H9 (cell line): ENCODE data around the gene TAPBPL. TPM values are rescaled to one million over a fixed set of nuclear protein-coding genes. Genes with fewer than 3 reads are reported as not detected.

Experiments
- DNase-seq: peaks from one replicate; pipeline ENCODE4 v3.0.0-alpha.2; 2017
- H2AFZ ChIP-seq: one replicate; pipeline ENCODE4 v1.6.1; 2013; ENCODE audit warnings: mild to moderate bottlenecking, low read length, control low read depth, moderate library complexity
- H2AK5ac ChIP-seq: 2 replicates; pipeline ENCODE4 v1.6.1; 2013; ENCODE audit warnings: low read length, control low read depth, mixed read lengths; ENCODE audit not compliant: insufficient read length
- H2BK120ac ChIP-seq: one replicate; pipeline ENCODE4 v1.6.1; 2013; ENCODE audit warnings: low read depth, mild to moderate bottlenecking, low read length, control low read depth, inconsistent platforms; ENCODE audit not compliant: poor library complexity, severe bottlenecking
- H2BK12ac ChIP-seq: 2 replicates; pipeline ENCODE4 v1.6.1; 2013; ENCODE audit warnings: low read length, control low read depth, mixed read lengths, low read depth; ENCODE audit not compliant: insufficient read length
- H2BK15ac ChIP-seq: 2 replicates; pipeline ENCODE4 v1.6.1; 2013; ENCODE audit warnings: low read depth, low read length, control low read depth
- H2BK20ac ChIP-seq: one replicate; pipeline ENCODE4 v1.6.1; 2013; ENCODE audit warnings: low read depth, mild to moderate bottlenecking, low read length, control low read depth, inconsistent platforms; ENCODE audit not compliant: poor library complexity, severe bottlenecking
- H2BK5ac ChIP-seq: 2 replicates; pipeline ENCODE4 v1.6.1; 2013; ENCODE audit warnings: low read length, control low read depth, mixed read lengths; ENCODE audit not compliant: insufficient read length
- H3K14ac ChIP-seq: 2 replicates; pipeline ENCODE4 v1.6.1; 2013; ENCODE audit warnings: low read length, control low read depth; ENCODE audit not compliant: insufficient read depth
- H3K18ac ChIP-seq: 2 replicates; pipeline ENCODE4 v1.6.1; 2013; ENCODE audit warnings: low read depth, mild to moderate bottlenecking, mixed read lengths, low read length, control low read depth; ENCODE audit not compliant: insufficient read length
- H3K23ac ChIP-seq: 2 replicates; pipeline ENCODE4 v1.6.1; 2013; ENCODE audit warnings: low read length, control low read depth, mixed read lengths, low read depth; ENCODE audit not compliant: insufficient read length
- H3K23me2 ChIP-seq: 2 replicates; pipeline ENCODE4 v1.6.1; 2013; ENCODE audit warnings: low read depth, mild to moderate bottlenecking, mixed read lengths, low read length, control low read depth; ENCODE audit not compliant: insufficient read length, poor library complexity, severe bottlenecking
- H3K27ac ChIP-seq: 2 replicates; pipeline ENCODE4 v1.5.1; 2013; ENCODE audit warnings: low read length, control low read depth, mixed read lengths, low read depth; ENCODE audit not compliant: insufficient read length
- H3K27me3 ChIP-seq: 2 replicates; pipeline ENCODE4 v1.6.1; 2013; ENCODE audit warnings: low read length, control low read depth, inconsistent platforms; ENCODE audit not compliant: insufficient read depth
- H3K4ac ChIP-seq: 2 replicates; pipeline ENCODE4 v1.6.1; 2013; ENCODE audit warnings: low read depth, mild to moderate bottlenecking, control low read depth, inconsistent platforms, low read length, moderate library complexity
- H3K4me1 ChIP-seq: 2 replicates; pipeline ENCODE4 v1.6.1; 2013; ENCODE audit warnings: low read length, control low read depth, inconsistent platforms; ENCODE audit not compliant: insufficient read depth
- H3K4me2 ChIP-seq: 2 replicates; pipeline ENCODE4 v1.6.1; 2013; ENCODE audit warnings: low read length, control low read depth, mixed read lengths; ENCODE audit not compliant: insufficient read length, insufficient read depth
- H3K56ac ChIP-seq: 2 replicates; pipeline ENCODE4 v1.6.1; 2013; ENCODE audit warnings: low read depth, mild to moderate bottlenecking, mixed read lengths, low read length, control low read depth; ENCODE audit not compliant: insufficient read length
- H3K79me1 ChIP-seq: 2 replicates; pipeline ENCODE4 v1.6.1; 2013; ENCODE audit warnings: low read depth, mild to moderate bottlenecking, moderate library complexity, low read length, control low read depth, inconsistent platforms; ENCODE audit not compliant: insufficient read depth, poor library complexity, severe bottlenecking
- H3K79me2 ChIP-seq: 2 replicates; pipeline ENCODE4 v1.6.1; 2013; ENCODE audit warnings: low read length, control low read depth, inconsistent platforms; ENCODE audit not compliant: insufficient read depth
- H3K9ac ChIP-seq: 2 replicates; pipeline ENCODE4 v1.6.1; 2013; ENCODE audit warnings: low read length, control low read depth, mixed read lengths; ENCODE audit not compliant: insufficient read length; ENCODE audit errors: extremely low read depth
- H3K9me3 ChIP-seq: one replicate; pipeline ENCODE4 v1.6.1; 2013; ENCODE audit warnings: low read depth, low read length, inconsistent platforms; ENCODE audit not compliant: control insufficient read depth
- H3T11ph ChIP-seq: one replicate; pipeline ENCODE4 v1.6.1; 2013; ENCODE audit warnings: mild to moderate bottlenecking, low read length, control low read depth, inconsistent platforms
- H4K20me1 ChIP-seq: one replicate; pipeline ENCODE4 v1.6.1; 2013; ENCODE audit not compliant: control insufficient read depth, insufficient read length, insufficient read depth
- H4K5ac ChIP-seq: 2 replicates; pipeline ENCODE4 v1.6.1; 2013; ENCODE audit warnings: low read depth, mild to moderate bottlenecking, mixed read lengths, low read length, control low read depth; ENCODE audit not compliant: insufficient read length
- H4K8ac ChIP-seq: replicated peaks from 2 replicates; pipeline ENCODE4 v1.6.1; 2013; ENCODE audit warnings: low read length, control low read depth, mixed read lengths, low read depth; ENCODE audit not compliant: insufficient read length
- H4K91ac ChIP-seq: 2 replicates; pipeline ENCODE4 v1.6.1; 2013; ENCODE audit warnings: low read depth, mild to moderate bottlenecking, moderate library complexity, mixed read lengths, low read length, control low read depth; ENCODE audit not compliant: insufficient read length
- H3K27ac Mint-ChIP-seq, 3 experiments: 2 replicates in 2 of 3; 3 replicates in 1 of 3; pipeline ENCODE4 v1.8.0; 2020 to 2021; ENCODE audit warnings: mixed read lengths in 3 of 3, mild to moderate bottlenecking in 1 of 3, moderate library complexity in 1 of 3
- H3K27me3 Mint-ChIP-seq: 2 replicates; pipeline ENCODE4 v1.8.0; 2021; ENCODE audit warnings: low read depth, mild to moderate bottlenecking, moderate library complexity, mixed read lengths
- H3K36me3 Mint-ChIP-seq, 3 experiments: 2 replicates in 2 of 3; 3 replicates in 1 of 3; pipeline ENCODE4 v1.8.0; 2020 to 2021; ENCODE audit warnings: low read depth in 3 of 3, mixed read lengths in 3 of 3; ENCODE audit not compliant: insufficient read depth in 1 of 3
- H3K4me1 Mint-ChIP-seq, 2 experiments: 2 replicates each; pipeline ENCODE4 v1.8.0; 2020; ENCODE audit warnings: mixed read lengths in 2 of 2
- H3K4me3 Mint-ChIP-seq, 2 experiments: 2 replicates in 1 of 2; 3 replicates in 1 of 2; pipeline ENCODE4 v1.8.0; 2020 to 2021; ENCODE audit warnings: mild to moderate bottlenecking in 2 of 2, mixed read lengths in 2 of 2, moderate library complexity in 1 of 2
- H3K9me3 Mint-ChIP-seq, 2 experiments: 2 replicates in 1 of 2; 3 replicates in 1 of 2; pipeline ENCODE4 v1.8.0; 2020; ENCODE audit warnings: mild to moderate bottlenecking in 2 of 2, mixed read lengths in 2 of 2, moderate library complexity in 1 of 2
- CTCF ChIP-seq: fragments of 200-600 bp; sonication (generic); conservative IDR thresholded peaks from 3 replicates; pipeline ENCODE4 v1.8.0; 2021; ENCODE audit warnings: antibody characterized with exemption, mild to moderate bottlenecking
- WGBS: extraction: QIAGEN DNeasy Blood & Tissue Kit; methylation state at CpG from one replicate; pipeline ENCODE4 v1.1.7; 2013; ENCODE audit warnings: missing lambda C conversion rate, low lambda C conversion rate, mixed read lengths; ENCODE audit not compliant: insufficient read length; ENCODE audit errors: extremely low coverage; 5-methylcytosine and 5-hydroxymethylcytosine counted together
- total RNA-seq: library from RNA; stranded (reverse); gene quantifications from 2 replicates; pipeline ENCODE4 v1.2.1, GENCODE V29; 2021

TAPBPL gene
- total RNA-seq, 1 experiment from 2014 or later, result 1.4 TPM

- Histone ChIP-seq H2AFZ (no peak overlapping the region), H2BK120ac (no peak overlapping the region), H2AK5ac (no peak overlapping the region), H3K14ac (no peak overlapping the region), H4K8ac (no peak overlapping the region), H2BK5ac (no peak overlapping the region), H4K91ac (no peak overlapping the region), H3K56ac (no peak overlapping the region), H3K9me3 (no peaks in the 10 kb centered on the region), H3K9ac (no peak overlapping the region), H3K79me1 (no peaks in the 10 kb centered on the region), H2BK15ac (no peak overlapping the region), H3K27me3 (no peaks in the 10 kb centered on the region), H3K23ac (no peak overlapping the region), H3K4me2 (no peak overlapping the region), H3K79me2 (no peaks in the 10 kb centered on the region; the same call in 1 of the 2 replicates), H2BK20ac (no peak overlapping the region), H3K18ac (no peak overlapping the region), H3K4ac (no peak overlapping the region), H3T11ph (no peak overlapping the region), H3K23me2 (peaks cover 3% of the 10 kb centered on the region), H4K5ac (no peak overlapping the region), H3K27ac (no peak overlapping the region), H3K4me1 (no peaks in the 10 kb centered on the region), H4K20me1 (no peaks in the 10 kb centered on the region), H2BK12ac (no peak overlapping the region)
- no CpG with 5 or more reads among the region's 6 CpGs for WGBS
- peak; percentile 88 for TF ChIP-seq CTCF
- peaks cover 9% of the 10 kb centered on the region; the same call in 1 of the 2 replicates for H3K27me3 Mint-ChIP-seq
- DNase-seq, result peak; percentile 67
- no peak overlapping the region for H3K4me3 Mint-ChIP-seq
- no peak overlapping the region; a peak in 1 of 7 replicates for H3K27ac Mint-ChIP-seq
- H3K36me3 Mint-ChIP-seq, result peaks cover 33 to 68% (median 55%) of the 10 kb centered on the region in 3 experiments
- H3K4me1 Mint-ChIP-seq, result peaks cover 14 to 25% of the 10 kb centered on the region in 2 experiments
- no peaks in the 10 kb centered on the region for H3K9me3 Mint-ChIP-seq
These were observed 13.8 kb downstream of the TAPBPL start for GRCh38 chr12:6465467-6466183.
